Inferior parietal cortex (tissue), 1 donor: ENCODE measurements around the gene PDE1C.
"Not testable (repeated sequence)": the region's sequence is repeated elsewhere in the genome, so short reads cannot be mapped to it uniquely, and the experiment has no call there.

Source experiments
- DNase-seq: peaks from one replicate; pipeline ENCODE4 v3.0.0-alpha.2; 2016; ENCODE audit errors: extremely low spot score

Gene PDE1C

GRCh38 chr7:31850601-31851000, 219.6 kb downstream of the PDE1C start:
- DNase-seq = no peak

- DNase-seq = no peak
Observed at GRCh38 chr7:31850066-31850465, 220.1 kb downstream of the PDE1C start.

- DNase-seq = no peak
Observed at GRCh38 chr7:31835471-31835870, 234.7 kb downstream of the PDE1C start.

GRCh38 chr7:31833625-31834024, 236.6 kb downstream of the PDE1C start:
- DNase-seq = not testable (repeated sequence)

GRCh38 chr7:31828520-31828919, 241.7 kb downstream of the PDE1C start:
- no peak for DNase-seq

GRCh38 chr7:31825576-31825975, 244.6 kb downstream of the PDE1C start:
- DNase-seq = no peak

GRCh38 chr7:31819031-31819430, 251.2 kb downstream of the PDE1C start:
- no peak for DNase-seq

GRCh38 chr7:31816810-31817209, 253.4 kb downstream of the PDE1C start:
- no peak for DNase-seq

GRCh38 chr7:31815796-31816195, 254.4 kb downstream of the PDE1C start:
- DNase-seq = no peak

- DNase-seq = no peak
Observed at GRCh38 chr7:31814187-31814586, 256.0 kb downstream of the PDE1C start.

GRCh38 chr7:31811650-31812461, 258.4 kb downstream of the PDE1C start:
- DNase-seq = no peak

GRCh38 chr7:31805209-31805818, 264.9 kb downstream of the PDE1C start:
- no peak for DNase-seq

GRCh38 chr7:31796375-31796774, 273.8 kb downstream of the PDE1C start:
- no peak for DNase-seq

GRCh38 chr7:31794851-31795344, 275.3 kb downstream of the PDE1C start:
- DNase-seq = no peak

- DNase-seq = no peak
Observed at GRCh38 chr7:31791881-31792280, 278.3 kb downstream of the PDE1C start.

GRCh38 chr7:31788883-31789680, 281.1 kb downstream of the PDE1C start:
- DNase-seq = no peak

GRCh38 chr7:31788445-31788844, 281.8 kb downstream of the PDE1C start:
- no peak for DNase-seq

GRCh38 chr7:31786326-31786725, 283.9 kb downstream of the PDE1C start:
- DNase-seq = no peak

- no peak for DNase-seq
Observed at GRCh38 chr7:31785101-31785500, 285.1 kb downstream of the PDE1C start.

GRCh38 chr7:31783221-31783620, 287.0 kb downstream of the PDE1C start:
- DNase-seq = peak; percentile 15

- DNase-seq = peak; percentile 80
Observed at GRCh38 chr7:31782411-31782991, 287.7 kb downstream of the PDE1C start.

- DNase-seq = no peak
Observed at GRCh38 chr7:31778296-31778695, 291.9 kb downstream of the PDE1C start.
